Measurements from ENCODE around the gene KRTAP10-10. TPM values are rescaled to one million over a fixed set of nuclear protein-coding genes. Genes with fewer than 3 reads are reported as not detected.

The KRTAP10-10 gene
- total and polyA plus RNA-seq, 2 donors (not counting 1 experiment from before 2014, with no cell fraction given) = not detected

- intact Hi-C loops (cut with micrococcal nuclease) = no loop called here
- no peaks in the 10 kb centered on the region for H3K36me3 ChIP-seq (replicated peaks in 1 of 2; ENCODE audit: control extremely low read depth in 1 of 2, control insufficient read depth in 1 of 2, extremely low read depth in 1 of 2, insufficient read depth in 2 of 2, low read length in 1 of 2)
- ATAC-seq (ENCODE audit: low read depth) (no peak), DNase-seq (no peak)
- ChIA-PET POLR2A (no interaction called here), CTCF (no interaction called here)
- no peaks in the 10 kb centered on the region for H3K79me2 ChIP-seq (ENCODE audit: control insufficient read depth, insufficient read depth, low read length)
- H3K4me1 ChIP-seq (ENCODE audit: control insufficient read depth in 2 of 2, insufficient read depth in 2 of 2, low read length in 2 of 2) = no peaks in the 10 kb centered on the region
- H3K4me2 ChIP-seq (replicated peaks; ENCODE audit: low read depth, low read length, poor library complexity, severe bottlenecking) = no peak overlapping the region
- H3K9me3 ChIP-seq (ENCODE audit: control extremely low read depth in 1 of 3, control insufficient read depth in 2 of 3, insufficient read depth in 1 of 3, low read length in 2 of 3) = peaks cover 0 to 4% (median 3%) of the 10 kb centered on the region in 3 donors
- 86% methylated on average over 4 of the region's 11 CpGs for WGBS (ENCODE audit: insufficient coverage)
- Mint-ChIP-seq H3K27ac (no peak overlapping the region), H3K4me3 (no peak overlapping the region), H3K9me3 (ENCODE audit: insufficient read depth) (peaks cover 5% of the 10 kb centered on the region), H3K4me1 (no peaks in the 10 kb centered on the region), H3K27me3 (peaks cover 44% of the 10 kb centered on the region)
- TF ChIP-seq, protein P1, sequence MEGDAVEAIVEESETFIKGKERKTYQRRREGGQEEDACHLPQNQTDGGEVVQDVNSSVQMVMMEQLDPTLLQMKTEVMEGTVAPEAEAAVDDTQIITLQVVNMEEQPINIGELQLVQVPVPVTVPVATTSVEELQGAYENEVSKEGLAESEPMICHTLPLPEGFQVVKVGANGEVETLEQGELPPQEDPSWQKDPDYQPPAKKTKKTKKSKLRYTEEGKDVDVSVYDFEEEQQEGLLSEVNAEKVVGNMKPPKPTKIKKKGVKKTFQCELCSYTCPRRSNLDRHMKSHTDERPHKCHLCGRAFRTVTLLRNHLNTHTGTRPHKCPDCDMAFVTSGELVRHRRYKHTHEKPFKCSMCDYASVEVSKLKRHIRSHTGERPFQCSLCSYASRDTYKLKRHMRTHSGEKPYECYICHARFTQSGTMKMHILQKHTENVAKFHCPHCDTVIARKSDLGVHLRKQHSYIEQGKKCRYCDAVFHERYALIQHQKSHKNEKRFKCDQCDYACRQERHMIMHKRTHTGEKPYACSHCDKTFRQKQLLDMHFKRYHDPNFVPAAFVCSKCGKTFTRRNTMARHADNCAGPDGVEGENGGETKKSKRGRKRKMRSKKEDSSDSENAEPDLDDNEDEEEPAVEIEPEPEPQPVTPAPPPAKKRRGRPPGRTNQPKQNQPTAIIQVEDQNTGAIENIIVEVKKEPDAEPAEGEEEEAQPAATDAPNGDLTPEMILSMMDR (IDR thresholded peaks at IDR 0.05) = no peak
- TF ChIP-seq EZH2 (IDR thresholded peaks at IDR 0.05; ENCODE audit: borderline replicate concordance, insufficient read depth, low read depth, low read length, poor library complexity, severe bottlenecking) = no peak
- no peak overlapping the region for H3K4me3 ChIP-seq (ENCODE audit: control extremely low read depth in 1 of 5, extremely low read depth in 1 of 5, insufficient read depth in 1 of 5, low read depth in 2 of 5, low read length in 4 of 5)
- no peak overlapping the region for H3K27ac ChIP-seq (ENCODE audit: low read length in 2 of 2)
- H3K9ac ChIP-seq (ENCODE audit: low read length) = no peak overlapping the region
- no peaks in the 10 kb centered on the region for H4K20me1 ChIP-seq (ENCODE audit: control insufficient read depth, insufficient read depth, low read length, poor library complexity, severe bottlenecking)
- peaks cover 0 to 14% (median 0%) of the 10 kb centered on the region in 4 experiments for H3K27me3 ChIP-seq (replicated peaks in 1 of 4; ENCODE audit: control extremely low read depth in 1 of 4, control insufficient read depth in 3 of 4, insufficient read depth in 4 of 4, low read length in 3 of 4)
- no peak overlapping the region for H2AFZ ChIP-seq (ENCODE audit: insufficient read depth, low read depth, low read length, poor library complexity, severe bottlenecking)
Observed at GRCh38 chr21:44687671-44688070, 50.5 kb downstream of the KRTAP10-10 start.

Small RNA genes lying within 50 kb of the gene (small RNA-seq; reads per million reads assigned to genes)
- gene KRTAP12-6P (ENCODE audit: insufficient read length, low read depth, low replicate concordance) = not detected

Other genes starting within 250 kb of the KRTAP10-10 start
- 3.3 and 3.8 TPM in 2 replicates for gene LRRC3, start 181.8 kb upstream of the KRTAP10-10 start, total RNA-seq
- 0.36 and 0.46 TPM in 2 replicates for gene LRRC3, start 181.8 kb upstream of the KRTAP10-10 start, polyA plus RNA-seq
- gene KRTAP10-1, start 97.2 kb upstream of the KRTAP10-10 start, total RNA-seq = not detected in 2 replicates
- gene KRTAP10-1, start 97.2 kb upstream of the KRTAP10-10 start, polyA plus RNA-seq = not detected in 2 replicates
- not detected in 2 replicates for gene KRTAP10-2, start 85.9 kb upstream of the KRTAP10-10 start, total RNA-seq
- gene KRTAP10-2, start 85.9 kb upstream of the KRTAP10-10 start, polyA plus RNA-seq = not detected in 2 replicates
- gene KRTAP10-3, start 78.6 kb upstream of the KRTAP10-10 start, total RNA-seq = not detected in 2 replicates
- gene KRTAP10-3, start 78.6 kb upstream of the KRTAP10-10 start, polyA plus RNA-seq = 0.19 and 0.40 TPM in 2 replicates
- not detected in 2 replicates for gene KRTAP10-4, start 63.6 kb upstream of the KRTAP10-10 start, total RNA-seq
- gene KRTAP10-4, start 63.6 kb upstream of the KRTAP10-10 start, polyA plus RNA-seq = not detected in 2 replicates
- gene KRTAP10-5, start 56.8 kb upstream of the KRTAP10-10 start, total RNA-seq = not detected in 2 replicates
- gene KRTAP10-5, start 56.8 kb upstream of the KRTAP10-10 start, polyA plus RNA-seq = not detected in 2 replicates
- gene KRTAP10-6, start 44.9 kb upstream of the KRTAP10-10 start, total RNA-seq = not detected in 2 replicates
- gene KRTAP10-6, start 44.9 kb upstream of the KRTAP10-10 start, polyA plus RNA-seq = not detected in 2 replicates
- gene KRTAP10-7, start 36.8 kb upstream of the KRTAP10-10 start, total RNA-seq = not detected in 2 replicates
- not detected in 2 replicates for gene KRTAP10-7, start 36.8 kb upstream of the KRTAP10-10 start, polyA plus RNA-seq
- not detected in 2 replicates for gene KRTAP10-8, start 25.3 kb upstream of the KRTAP10-10 start, total RNA-seq
- gene KRTAP10-8, start 25.3 kb upstream of the KRTAP10-10 start, polyA plus RNA-seq = not detected in 2 replicates
- gene KRTAP10-9, start 10.3 kb upstream of the KRTAP10-10 start, total RNA-seq = not detected in 2 replicates
- gene KRTAP10-9, start 10.3 kb upstream of the KRTAP10-10 start, polyA plus RNA-seq = not detected in 2 replicates
- gene KRTAP10-11, start 9.1 kb downstream of the KRTAP10-10 start, total RNA-seq = not detected in 2 replicates
- gene KRTAP10-11, start 9.1 kb downstream of the KRTAP10-10 start, polyA plus RNA-seq = not detected in 2 replicates
- not detected in 2 replicates for gene KRTAP12-4, start 17.3 kb downstream of the KRTAP10-10 start, total RNA-seq
- gene KRTAP12-4, start 17.3 kb downstream of the KRTAP10-10 start, polyA plus RNA-seq = not detected in 2 replicates
- not detected in 2 replicates for gene KRTAP12-3, start 20.6 kb downstream of the KRTAP10-10 start, total RNA-seq
- not detected in 2 replicates for gene KRTAP12-3, start 20.6 kb downstream of the KRTAP10-10 start, polyA plus RNA-seq
- not detected in 2 replicates for gene KRTAP12-2, start 29.6 kb downstream of the KRTAP10-10 start, total RNA-seq
- not detected in 2 replicates for gene KRTAP12-2, start 29.6 kb downstream of the KRTAP10-10 start, polyA plus RNA-seq
- gene KRTAP12-1, start 44.8 kb downstream of the KRTAP10-10 start, total RNA-seq = not detected in 2 replicates
- not detected in 2 replicates for gene KRTAP12-1, start 44.8 kb downstream of the KRTAP10-10 start, polyA plus RNA-seq
- gene KRTAP10-12, start 59.8 kb downstream of the KRTAP10-10 start, total RNA-seq = not detected in 2 replicates
- gene KRTAP10-12, start 59.8 kb downstream of the KRTAP10-10 start, polyA plus RNA-seq = not detected in 2 replicates
- not detected in 2 replicates for gene TSPEAR, start 74.2 kb downstream of the KRTAP10-10 start, total RNA-seq
- gene TSPEAR, start 74.2 kb downstream of the KRTAP10-10 start, polyA plus RNA-seq = not detected in 2 replicates
- 96.4 and 97.2 TPM in 2 replicates for gene UBE2G2, start 164.5 kb downstream of the KRTAP10-10 start, total RNA-seq
- 109 and 133 TPM in 2 replicates for gene UBE2G2, start 164.5 kb downstream of the KRTAP10-10 start, polyA plus RNA-seq
- gene SUMO3, start 180.7 kb downstream of the KRTAP10-10 start, total RNA-seq = 34.6 and 37.6 TPM in 2 replicates
- gene SUMO3, start 180.7 kb downstream of the KRTAP10-10 start, polyA plus RNA-seq = 44.8 and 94.9 TPM in 2 replicates
- gene PTTG1IP, start 236.3 kb downstream of the KRTAP10-10 start, total RNA-seq = 58.6 and 62.9 TPM in 2 replicates
- 25.6 and 30.7 TPM in 2 replicates for gene PTTG1IP, start 236.3 kb downstream of the KRTAP10-10 start, polyA plus RNA-seq

All from B cell (primary cell).